ENCODE results near the gene SMYD4.
"Not testable (repeated sequence)": the region's sequence is repeated elsewhere in the genome, so short reads cannot be mapped to it uniquely, and the experiment has no call there.

DNA sequence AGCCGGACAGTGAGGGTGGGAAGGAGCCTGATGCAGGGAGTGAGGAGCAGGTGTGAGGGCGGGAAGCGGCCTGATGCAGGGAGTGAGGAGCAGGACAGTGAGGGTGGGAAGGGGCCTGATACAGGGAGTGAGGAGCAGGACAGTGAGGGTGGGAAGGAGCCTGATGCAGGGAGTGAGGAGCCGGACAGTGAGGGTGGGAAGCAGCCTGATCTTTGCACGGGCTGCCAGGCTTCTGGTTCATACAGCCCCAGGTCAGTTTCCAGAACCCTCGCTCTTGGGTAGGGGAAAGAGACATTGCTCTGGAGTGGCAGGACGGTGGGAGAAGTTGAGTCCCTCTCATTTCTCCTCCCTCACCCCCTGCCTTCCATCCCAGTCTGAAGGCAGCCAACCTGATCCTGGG is 87.8 kb downstream of the SMYD4 start:
- not testable (repeated sequence) for TF ChIP-seq POLR2AphosphoS5 (IDR thresholded peaks at IDR 0.05; ENCODE audit: low read depth); ZNF331 (CRISPR knock-in tag; IDR thresholded peaks at IDR 0.05; ENCODE audit: low read depth); EZH2 (IDR thresholded peaks at IDR 0.05; ENCODE audit: low read depth, unreplicated experiment); EZH2phosphoT487 (IDR thresholded peaks at IDR 0.05; ENCODE audit: unreplicated experiment)
- TF ChIP-seq, protein P1, sequence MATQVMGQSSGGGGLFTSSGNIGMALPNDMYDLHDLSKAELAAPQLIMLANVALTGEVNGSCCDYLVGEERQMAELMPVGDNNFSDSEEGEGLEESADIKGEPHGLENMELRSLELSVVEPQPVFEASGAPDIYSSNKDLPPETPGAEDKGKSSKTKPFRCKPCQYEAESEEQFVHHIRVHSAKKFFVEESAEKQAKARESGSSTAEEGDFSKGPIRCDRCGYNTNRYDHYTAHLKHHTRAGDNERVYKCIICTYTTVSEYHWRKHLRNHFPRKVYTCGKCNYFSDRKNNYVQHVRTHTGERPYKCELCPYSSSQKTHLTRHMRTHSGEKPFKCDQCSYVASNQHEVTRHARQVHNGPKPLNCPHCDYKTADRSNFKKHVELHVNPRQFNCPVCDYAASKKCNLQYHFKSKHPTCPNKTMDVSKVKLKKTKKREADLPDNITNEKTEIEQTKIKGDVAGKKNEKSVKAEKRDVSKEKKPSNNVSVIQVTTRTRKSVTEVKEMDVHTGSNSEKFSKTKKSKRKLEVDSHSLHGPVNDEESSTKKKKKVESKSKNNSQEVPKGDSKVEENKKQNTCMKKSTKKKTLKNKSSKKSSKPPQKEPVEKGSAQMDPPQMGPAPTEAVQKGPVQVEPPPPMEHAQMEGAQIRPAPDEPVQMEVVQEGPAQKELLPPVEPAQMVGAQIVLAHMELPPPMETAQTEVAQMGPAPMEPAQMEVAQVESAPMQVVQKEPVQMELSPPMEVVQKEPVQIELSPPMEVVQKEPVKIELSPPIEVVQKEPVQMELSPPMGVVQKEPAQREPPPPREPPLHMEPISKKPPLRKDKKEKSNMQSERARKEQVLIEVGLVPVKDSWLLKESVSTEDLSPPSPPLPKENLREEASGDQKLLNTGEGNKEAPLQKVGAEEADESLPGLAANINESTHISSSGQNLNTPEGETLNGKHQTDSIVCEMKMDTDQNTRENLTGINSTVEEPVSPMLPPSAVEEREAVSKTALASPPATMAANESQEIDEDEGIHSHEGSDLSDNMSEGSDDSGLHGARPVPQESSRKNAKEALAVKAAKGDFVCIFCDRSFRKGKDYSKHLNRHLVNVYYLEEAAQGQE (IDR thresholded peaks at IDR 0.05; ENCODE audit: unreplicated experiment), result not testable (repeated sequence)
- TF ChIP-seq, protein P2, sequence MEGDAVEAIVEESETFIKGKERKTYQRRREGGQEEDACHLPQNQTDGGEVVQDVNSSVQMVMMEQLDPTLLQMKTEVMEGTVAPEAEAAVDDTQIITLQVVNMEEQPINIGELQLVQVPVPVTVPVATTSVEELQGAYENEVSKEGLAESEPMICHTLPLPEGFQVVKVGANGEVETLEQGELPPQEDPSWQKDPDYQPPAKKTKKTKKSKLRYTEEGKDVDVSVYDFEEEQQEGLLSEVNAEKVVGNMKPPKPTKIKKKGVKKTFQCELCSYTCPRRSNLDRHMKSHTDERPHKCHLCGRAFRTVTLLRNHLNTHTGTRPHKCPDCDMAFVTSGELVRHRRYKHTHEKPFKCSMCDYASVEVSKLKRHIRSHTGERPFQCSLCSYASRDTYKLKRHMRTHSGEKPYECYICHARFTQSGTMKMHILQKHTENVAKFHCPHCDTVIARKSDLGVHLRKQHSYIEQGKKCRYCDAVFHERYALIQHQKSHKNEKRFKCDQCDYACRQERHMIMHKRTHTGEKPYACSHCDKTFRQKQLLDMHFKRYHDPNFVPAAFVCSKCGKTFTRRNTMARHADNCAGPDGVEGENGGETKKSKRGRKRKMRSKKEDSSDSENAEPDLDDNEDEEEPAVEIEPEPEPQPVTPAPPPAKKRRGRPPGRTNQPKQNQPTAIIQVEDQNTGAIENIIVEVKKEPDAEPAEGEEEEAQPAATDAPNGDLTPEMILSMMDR (conservative IDR thresholded peaks at IDR 0.05; ENCODE audit: low read depth in 2 of 2), result not testable (repeated sequence)
